Activated naive CD8-positive, alpha-beta T cell (primary cell): ENCODE results near the gene COX8A.

Experiments
- H3K27ac Mint-ChIP-seq: one replicate; pipeline ENCODE4 v1.8.0; 2021; ENCODE audit warnings: mixed read lengths
- H3K27me3 Mint-ChIP-seq: one replicate; pipeline ENCODE4 v1.8.0; 2021; ENCODE audit warnings: mixed read lengths
- H3K36me3 Mint-ChIP-seq: one replicate; pipeline ENCODE4 v1.8.0; 2021; ENCODE audit warnings: mixed read lengths
- H3K4me1 Mint-ChIP-seq: one replicate; pipeline ENCODE4 v1.8.0; 2021; ENCODE audit warnings: low read depth, mixed read lengths
- H3K4me3 Mint-ChIP-seq: one replicate; pipeline ENCODE4 v1.8.0; 2021; ENCODE audit warnings: mild to moderate bottlenecking, mixed read lengths
- H3K9me3 Mint-ChIP-seq: one replicate; pipeline ENCODE4 v1.8.0; 2021; ENCODE audit warnings: low read depth, mixed read lengths

Gene COX8A

DNA sequence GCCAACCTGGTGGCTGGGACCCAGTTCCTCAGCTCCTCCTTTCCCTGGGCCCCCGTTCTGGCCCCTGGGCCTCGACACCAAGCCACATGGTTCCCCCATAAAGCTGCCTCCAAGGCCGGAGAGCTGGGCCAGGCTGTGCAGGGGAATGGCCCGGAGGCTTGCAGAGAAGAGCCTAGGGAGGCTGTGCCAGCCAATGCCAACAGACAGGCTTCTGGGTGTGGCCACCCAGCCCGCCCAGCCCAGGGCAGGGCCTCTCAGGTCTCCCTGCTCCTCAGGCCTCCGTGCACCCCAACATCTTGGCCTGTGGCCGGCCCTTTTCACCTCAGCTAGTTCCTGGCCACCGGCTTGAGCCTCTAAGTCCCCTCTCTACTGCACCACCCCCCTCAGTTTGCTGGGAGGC is 43.9 kb downstream of the COX8A start:
- no peaks in the 10 kb centered on the region for H3K36me3 Mint-ChIP-seq
- H3K27me3 Mint-ChIP-seq = no peaks in the 10 kb centered on the region
- no peak overlapping the region for H3K4me3 Mint-ChIP-seq
- no peaks in the 10 kb centered on the region for H3K9me3 Mint-ChIP-seq
- no peaks in the 10 kb centered on the region for H3K4me1 Mint-ChIP-seq
- H3K27ac Mint-ChIP-seq = no peak overlapping the region

DNA sequence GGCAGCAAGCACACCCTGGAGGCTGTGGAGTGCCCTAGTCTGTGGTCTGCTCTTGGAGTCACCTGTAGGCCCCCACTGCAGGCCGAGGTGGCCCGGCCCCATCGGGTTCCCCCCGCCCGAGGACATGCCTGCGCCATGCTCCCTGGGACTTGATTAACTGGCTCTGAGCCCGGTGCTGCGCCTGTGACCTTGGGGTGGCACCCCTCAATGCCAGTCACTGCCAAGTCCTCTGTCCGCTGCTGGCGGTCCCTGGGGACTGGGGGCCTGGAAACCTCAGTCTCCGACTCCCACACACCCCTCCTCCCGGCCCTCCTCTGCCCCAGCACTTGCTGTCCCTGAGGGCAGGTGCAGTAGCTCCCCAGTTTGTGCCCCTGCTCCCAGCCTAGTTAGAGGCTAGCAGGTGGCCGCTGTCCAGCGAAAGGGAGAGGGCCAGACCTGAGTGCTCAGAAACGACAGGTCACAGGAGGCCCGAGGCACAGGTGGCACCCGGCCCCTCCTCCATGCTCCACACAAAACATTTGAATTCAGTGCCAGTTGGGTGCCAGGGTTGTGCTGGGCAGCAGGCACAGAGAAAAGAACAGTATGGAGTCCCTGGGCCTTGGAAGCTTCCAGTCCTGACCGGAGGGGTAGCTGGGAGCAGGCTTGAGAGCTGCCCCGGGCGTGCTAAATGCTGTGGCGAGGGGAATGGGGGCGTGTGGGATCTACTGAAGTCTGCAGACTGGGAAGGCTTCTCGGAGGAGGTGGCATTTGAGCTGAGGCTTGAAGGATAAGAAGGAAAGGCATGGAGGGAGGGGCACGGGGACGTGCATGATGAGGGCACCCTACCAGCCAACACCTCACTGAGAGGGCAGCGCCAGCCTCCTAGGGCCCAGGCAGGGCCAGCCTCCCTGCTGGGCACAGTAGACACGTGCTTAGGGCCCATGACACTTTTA is 45.0 kb downstream of the COX8A start:
- Mint-ChIP-seq H3K36me3 (no peaks in the 10 kb centered on the region), H3K4me3 (no peak overlapping the region), H3K27ac (no peak overlapping the region), H3K27me3 (no peaks in the 10 kb centered on the region), H3K4me1 (no peaks in the 10 kb centered on the region), H3K9me3 (no peaks in the 10 kb centered on the region)

DNA sequence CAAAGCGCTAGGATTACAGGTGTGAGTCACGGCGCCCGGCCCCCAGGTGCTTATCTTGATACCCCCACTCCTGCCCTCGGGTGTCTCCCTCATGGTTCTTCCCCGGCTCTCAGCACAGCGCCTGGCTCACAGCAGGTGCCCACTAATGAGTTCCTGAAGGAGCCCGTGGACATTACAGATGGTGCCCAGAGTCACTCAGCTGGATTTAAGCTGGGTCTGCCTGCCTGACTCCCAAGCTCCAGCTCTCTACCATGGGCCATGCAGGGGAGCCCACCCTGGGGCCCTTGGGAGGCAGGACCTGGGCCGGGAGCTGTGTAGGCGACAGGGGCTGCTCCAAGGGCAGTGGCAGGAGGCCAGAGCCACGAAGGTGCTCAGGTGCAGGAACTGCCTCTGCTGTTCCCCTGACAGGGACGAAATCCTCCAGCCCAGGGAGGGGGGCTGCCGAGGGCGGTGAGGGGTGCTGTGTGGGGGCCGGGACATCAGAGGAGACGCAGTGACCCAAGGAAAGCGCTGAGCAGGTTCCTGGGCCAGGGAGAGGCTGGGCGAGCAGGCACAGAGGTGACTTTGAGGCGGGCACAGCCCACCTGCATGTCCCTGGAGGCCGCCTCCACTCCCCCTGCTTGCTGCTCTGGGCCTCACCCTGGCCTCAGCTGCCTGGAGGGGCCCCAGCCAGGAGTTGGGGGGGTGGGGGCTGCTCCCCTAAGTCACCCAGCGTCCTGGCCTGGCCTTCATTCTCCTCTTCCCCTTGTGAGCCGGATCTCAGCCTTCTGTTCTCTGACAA is 46.7 kb downstream of the COX8A start:
- H3K36me3 Mint-ChIP-seq = no peaks in the 10 kb centered on the region
- no peak overlapping the region for H3K4me3 Mint-ChIP-seq
- H3K27ac Mint-ChIP-seq = no peak overlapping the region
- H3K9me3 Mint-ChIP-seq = no peaks in the 10 kb centered on the region
- no peaks in the 10 kb centered on the region for H3K27me3 Mint-ChIP-seq
- H3K4me1 Mint-ChIP-seq = no peaks in the 10 kb centered on the region

DNA sequence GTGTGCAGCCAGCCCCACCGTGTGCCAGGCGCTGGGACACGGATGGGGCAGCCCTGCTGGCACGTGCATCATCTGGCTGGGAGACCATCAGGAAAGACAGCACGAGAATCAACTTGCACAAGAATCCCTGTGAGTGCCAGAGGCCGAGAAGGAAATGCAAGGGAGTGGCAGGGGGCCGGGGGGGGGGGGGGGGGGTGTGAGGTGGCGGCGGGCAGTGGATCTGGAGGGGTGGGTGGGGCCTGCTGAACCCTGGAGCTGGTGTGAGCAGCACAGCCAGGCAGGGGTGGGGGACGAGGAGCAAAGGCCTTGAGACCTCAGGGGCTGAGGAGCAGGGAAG is 47.3 kb downstream of the COX8A start:
- Mint-ChIP-seq H3K36me3 (no peaks in the 10 kb centered on the region), H3K4me1 (no peaks in the 10 kb centered on the region), H3K9me3 (no peaks in the 10 kb centered on the region), H3K4me3 (no peak overlapping the region), H3K27ac (no peak overlapping the region), H3K27me3 (no peaks in the 10 kb centered on the region)

DNA sequence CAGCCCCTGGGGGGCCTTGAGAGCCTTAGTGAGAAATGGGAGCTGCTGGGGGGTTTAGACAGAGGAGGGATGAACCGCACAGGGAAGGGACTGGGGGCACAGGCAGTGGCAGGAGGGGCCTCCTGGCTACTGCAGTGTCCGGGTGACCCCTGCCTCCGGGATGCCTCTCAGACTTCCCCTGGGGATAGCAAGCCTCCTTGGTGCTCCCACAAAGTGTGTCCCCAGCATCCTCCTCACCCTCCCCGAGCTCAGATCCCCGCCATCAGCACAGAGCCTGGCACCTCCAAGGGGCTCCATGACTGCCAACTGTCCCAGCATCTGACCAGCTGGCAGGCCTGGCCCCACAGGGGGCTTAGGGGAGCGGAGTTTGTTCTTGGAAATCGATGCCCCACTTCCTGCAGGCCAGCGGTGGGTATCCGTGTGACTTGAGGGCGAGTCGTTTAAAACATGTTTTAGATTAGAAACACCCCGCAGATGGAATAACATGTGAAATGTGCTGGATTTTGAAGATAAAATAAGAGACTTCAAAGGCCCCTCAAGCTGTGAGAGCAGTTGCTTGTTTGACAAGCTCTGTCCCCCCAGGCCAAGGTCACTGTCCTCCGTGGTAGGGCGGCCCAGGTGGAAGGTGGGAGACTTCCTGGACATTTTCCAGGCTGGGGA is 47.8 kb downstream of the COX8A start:
- no peaks in the 10 kb centered on the region for H3K36me3 Mint-ChIP-seq
- H3K9me3 Mint-ChIP-seq = no peaks in the 10 kb centered on the region
- no peaks in the 10 kb centered on the region for H3K27me3 Mint-ChIP-seq
- H3K4me1 Mint-ChIP-seq = no peaks in the 10 kb centered on the region
- H3K4me3 Mint-ChIP-seq = no peak overlapping the region
- no peak overlapping the region for H3K27ac Mint-ChIP-seq

DNA sequence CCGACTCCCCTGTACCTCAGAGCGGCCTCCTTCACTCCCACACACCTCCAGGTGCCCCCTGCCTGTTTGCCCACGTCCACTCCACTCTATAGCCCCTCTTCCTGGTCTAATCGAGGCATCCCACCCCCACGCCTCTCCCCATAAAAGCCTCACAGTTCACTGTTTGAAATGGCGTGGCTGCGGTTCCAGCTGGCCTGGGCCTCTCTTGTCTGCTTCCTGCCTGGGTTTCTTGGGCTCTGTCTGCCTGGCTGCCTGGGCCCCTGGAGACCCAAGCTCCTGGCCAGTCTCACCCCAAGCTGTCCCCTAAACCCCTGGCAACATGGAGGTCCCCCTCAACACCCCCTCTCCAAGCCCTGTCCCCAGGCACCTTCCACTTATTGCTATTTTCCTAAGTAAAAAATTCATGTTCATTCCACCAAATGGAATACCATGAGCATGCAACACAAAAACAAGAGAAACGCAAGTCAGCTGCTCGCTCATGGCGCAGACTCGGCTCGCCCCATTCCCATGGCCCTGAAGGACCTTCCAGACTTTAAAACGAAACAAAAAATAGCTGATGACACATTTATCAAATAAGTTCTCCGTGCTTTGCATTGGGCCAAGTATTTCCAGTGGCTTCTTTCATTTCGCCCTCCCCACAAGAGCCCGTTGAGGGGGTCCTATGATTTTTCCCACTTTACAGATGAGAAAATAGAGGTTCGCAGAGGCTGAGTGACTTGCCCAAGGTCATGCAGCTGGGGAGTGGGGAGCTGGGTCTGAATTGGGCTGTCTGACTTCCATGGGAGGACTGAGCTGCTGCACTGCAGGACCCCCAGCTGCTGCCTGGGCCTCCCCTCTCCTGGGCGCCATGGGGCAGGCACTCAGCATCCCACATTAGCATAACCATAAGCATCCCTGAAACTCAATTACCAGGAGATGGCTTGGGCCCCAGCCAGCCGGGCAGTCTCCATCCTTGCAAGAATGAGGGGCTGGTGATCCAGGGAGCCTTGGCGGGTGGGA is 49.6 kb downstream of the COX8A start:
- H3K9me3 Mint-ChIP-seq = no peaks in the 10 kb centered on the region

DNA sequence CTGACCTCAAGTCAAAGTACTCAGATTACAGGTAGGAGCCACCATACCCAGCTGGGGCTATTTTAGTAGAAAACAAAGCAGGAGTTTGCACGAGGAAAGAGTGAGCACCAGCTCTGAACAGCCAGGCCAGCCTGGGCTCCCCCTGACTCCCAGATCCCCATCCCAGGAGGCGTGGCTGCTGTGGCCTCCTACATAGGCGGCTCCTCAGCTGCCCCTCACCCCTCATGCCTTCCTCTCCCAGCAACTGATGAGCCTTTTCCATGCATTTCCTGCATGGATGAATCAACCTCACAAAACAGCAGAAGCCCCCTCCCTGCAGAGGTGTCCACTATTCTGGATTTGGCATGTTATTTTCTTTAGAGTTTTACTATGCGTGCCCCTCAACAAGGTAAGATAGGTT is 50.8 kb downstream of the COX8A start:
- H3K27ac Mint-ChIP-seq = no peak overlapping the region

More for the DNA sequence above, 49.6 kb downstream of the COX8A start:
- no peaks in the 10 kb centered on the region for H3K4me1 Mint-ChIP-seq
- H3K36me3 Mint-ChIP-seq = no peaks in the 10 kb centered on the region
- H3K4me3 Mint-ChIP-seq = no peak overlapping the region
- no peaks in the 10 kb centered on the region for H3K27me3 Mint-ChIP-seq
- no peak overlapping the region for H3K27ac Mint-ChIP-seq

More for the DNA sequence above, 50.8 kb downstream of the COX8A start:
- Mint-ChIP-seq H3K27me3 (peaks cover 2% of the 10 kb centered on the region), H3K4me1 (no peaks in the 10 kb centered on the region), H3K9me3 (no peaks in the 10 kb centered on the region), H3K36me3 (no peaks in the 10 kb centered on the region), H3K4me3 (no peak overlapping the region)
